IPS-20b (cell line): ENCODE measurements around the gene MIPOL1.
"Not testable (repeated sequence)": the region's sequence is repeated elsewhere in the genome, so short reads cannot be mapped to it uniquely, and the experiment has no call there.

Source experiments
- H3K27ac ChIP-seq: one replicate; pipeline ENCODE4 v1.5.1; 2013; ENCODE audit warnings: low read length
- H3K27me3 ChIP-seq: 2 replicates; pipeline ENCODE4 v1.6.1; 2013; ENCODE audit warnings: mild to moderate bottlenecking, low read length, inconsistent platforms; ENCODE audit not compliant: insufficient read depth
- H3K36me3 ChIP-seq: 2 replicates; pipeline ENCODE4 v1.6.1; 2013; ENCODE audit warnings: low read depth, mild to moderate bottlenecking, inconsistent platforms, low read length, moderate library complexity; ENCODE audit not compliant: insufficient read depth
- H3K4me1 ChIP-seq: 2 replicates; pipeline ENCODE4 v1.6.1; 2013; ENCODE audit warnings: mild to moderate bottlenecking, control low read depth, inconsistent platforms, low read length, moderate library complexity; ENCODE audit not compliant: insufficient read depth
- H3K4me3 ChIP-seq: 2 replicates; pipeline ENCODE4 v1.5.1; 2013; ENCODE audit warnings: mild to moderate bottlenecking, low read length, inconsistent platforms
- H3K9ac ChIP-seq: 2 replicates; pipeline ENCODE4 v1.6.1; 2013; ENCODE audit warnings: low read depth, mild to moderate bottlenecking, inconsistent platforms, low read length, moderate library complexity
- H3K9me3 ChIP-seq: 2 replicates; pipeline ENCODE4 v1.6.1; 2013; ENCODE audit warnings: mild to moderate bottlenecking, low read depth, low read length, inconsistent platforms; ENCODE audit not compliant: insufficient read depth

Gene MIPOL1

DNA sequence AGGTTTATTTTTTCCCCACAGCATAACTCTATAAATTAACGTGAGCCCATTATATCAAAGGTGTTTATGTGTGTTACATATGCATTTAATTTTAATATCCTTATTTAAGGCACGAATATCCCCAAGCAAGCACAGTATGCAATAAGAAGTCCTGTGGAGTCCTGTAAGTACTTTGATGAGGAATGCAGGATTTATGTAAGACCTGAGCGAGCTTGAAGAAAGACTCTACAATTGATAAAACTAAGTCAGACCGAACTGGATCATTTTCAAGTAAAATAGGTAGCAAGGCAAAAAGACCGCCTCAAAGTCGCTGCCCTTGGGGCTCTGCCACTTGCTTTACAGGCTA lies 26.1 kb upstream of the MIPOL1 start:
- peak overlapping the region; percentile 90 for H3K4me3 ChIP-seq
- no peaks in the 10 kb centered on the region for H3K9me3 ChIP-seq
- H3K36me3 ChIP-seq, result no peaks in the 10 kb centered on the region
- H3K27ac ChIP-seq, result peak overlapping the region; percentile 75
- H3K27me3 ChIP-seq, result no peaks in the 10 kb centered on the region
- peak overlapping the region; percentile 98 for H3K9ac ChIP-seq
- H3K4me1 ChIP-seq, result peaks cover 30% of the 10 kb centered on the region; the same call in 1 of the 2 replicates

DNA sequence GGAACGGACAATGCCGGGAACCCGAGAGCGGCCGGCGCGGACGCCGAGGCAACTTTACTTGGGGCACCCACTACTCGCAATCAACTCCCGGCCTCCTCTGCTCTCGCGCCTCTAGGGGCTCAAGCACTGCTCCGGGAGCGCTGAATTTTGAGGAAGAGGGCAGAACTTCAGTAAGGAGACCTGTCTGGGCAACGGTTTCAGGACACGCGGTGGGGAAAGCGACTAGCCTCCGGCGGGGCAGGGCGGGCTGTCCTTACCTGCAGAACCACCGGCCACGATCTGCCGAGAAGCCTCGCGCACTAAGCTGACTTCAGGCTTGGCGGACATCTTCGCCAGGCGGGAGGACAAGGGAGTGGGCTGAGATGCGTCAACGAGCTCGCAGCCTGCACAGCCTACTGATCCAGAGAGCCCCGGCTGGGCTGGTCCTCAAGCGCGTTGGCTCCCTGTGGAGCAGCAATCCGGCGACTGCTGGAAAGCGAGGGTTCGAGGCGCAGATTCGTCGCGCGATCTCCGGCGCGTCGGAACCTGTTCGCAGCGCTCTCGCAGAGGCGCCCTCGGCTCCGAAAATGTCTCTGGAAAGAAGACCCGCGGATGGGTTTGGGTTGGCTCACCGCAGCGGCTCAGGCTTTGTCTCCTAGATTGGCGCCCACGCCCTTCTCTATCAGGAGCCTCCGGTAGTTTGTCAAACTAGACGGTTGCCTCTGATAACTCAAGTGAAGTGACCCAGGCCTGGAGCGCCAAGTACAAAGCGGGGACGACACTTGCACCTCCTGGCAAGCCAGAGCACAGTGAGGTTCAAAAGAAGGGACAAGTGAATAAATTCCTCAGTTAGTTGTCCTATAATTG lies 25.5 kb upstream of the MIPOL1 start, which contains the start of gene SLC25A21:
SLC25A21 (minus strand) TSS at position 583 of the 846 bp plus-strand sequence.
- Histone ChIP-seq H3K27ac (peak within 1 kb of the TSS; percentile 75), H3K27me3 (no peaks in the 10 kb centered on the region), H3K9ac (peak within 1 kb of the TSS; percentile 98), H3K9me3 (no peaks in the 10 kb centered on the region), H3K4me3 (peak within 1 kb of the TSS; percentile 90), H3K4me1 (peaks cover 24% of the 10 kb centered on the region; the same call in 1 of the 2 replicates), H3K36me3 (no peaks in the 10 kb centered on the region)

DNA sequence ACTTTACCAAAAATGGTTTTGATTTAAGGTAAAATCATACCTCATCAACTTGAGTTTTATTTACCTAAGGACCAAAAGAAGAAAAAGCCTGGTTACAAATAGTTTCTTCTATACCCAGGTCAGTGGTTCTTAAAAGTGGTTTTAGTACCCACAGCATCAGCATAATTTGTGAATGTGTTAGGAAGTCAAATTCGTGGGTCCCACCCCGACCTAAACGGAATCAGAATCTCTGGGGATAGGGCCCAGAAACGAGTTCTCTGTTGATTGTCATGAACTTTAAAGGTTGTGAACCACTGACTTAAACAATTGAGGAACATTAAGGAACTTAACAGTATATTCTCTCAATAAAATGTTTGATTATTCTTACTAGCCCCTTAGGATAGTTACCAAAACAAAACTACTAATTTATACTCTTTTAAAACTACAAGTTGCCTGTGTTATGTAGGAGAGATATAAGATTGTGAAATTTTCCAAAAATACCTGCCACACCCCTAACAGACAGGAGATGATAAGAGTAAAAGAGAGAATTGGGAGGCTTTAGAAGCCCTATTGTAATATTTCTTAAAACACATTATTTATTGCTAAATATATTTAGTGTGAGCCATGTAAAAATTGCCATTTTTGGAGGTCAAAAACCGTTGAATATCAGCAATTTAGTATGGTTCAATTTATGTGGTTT lies 24.7 kb upstream of the MIPOL1 start:
- H3K4me1 ChIP-seq, result peaks cover 18% of the 10 kb centered on the region; the same call in 1 of the 2 replicates
- peak overlapping the region; percentile 90 for H3K4me3 ChIP-seq
- no peak overlapping the region for H3K27ac ChIP-seq

DNA sequence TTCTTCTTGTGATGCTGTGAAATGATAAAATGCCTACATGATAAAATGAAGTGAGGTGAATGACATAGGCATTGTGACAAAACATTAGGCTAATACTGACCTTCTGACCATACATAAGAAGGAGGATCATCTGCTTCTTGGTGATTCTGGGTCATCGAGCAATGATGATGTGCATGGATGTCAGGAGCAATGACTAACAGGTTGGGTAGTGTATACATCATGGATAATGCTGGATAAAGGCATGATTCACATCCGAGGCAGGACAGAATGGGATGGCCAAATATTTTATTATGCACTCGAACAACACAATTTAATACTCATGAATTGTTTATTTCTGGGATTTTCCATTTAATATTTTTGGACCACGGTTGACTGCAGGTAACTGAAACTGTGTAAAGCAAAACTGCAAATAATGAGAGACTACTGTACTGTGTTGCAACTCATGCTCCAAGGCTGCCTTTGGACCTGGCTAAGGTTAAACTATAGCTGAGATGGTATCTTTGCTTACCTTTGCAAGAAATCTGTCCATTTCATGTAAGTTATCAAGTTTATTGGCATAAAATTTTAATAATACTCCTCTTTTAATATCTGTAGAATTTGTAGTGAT lies 17.7 kb upstream of the MIPOL1 start:
- H3K4me1 ChIP-seq, result no peaks in the 10 kb centered on the region
- H3K36me3 ChIP-seq, result no peaks in the 10 kb centered on the region
- H3K27ac ChIP-seq, result no peak overlapping the region
- H3K4me3 ChIP-seq, result no peak overlapping the region
- H3K9me3 ChIP-seq, result no peaks in the 10 kb centered on the region
- H3K9ac ChIP-seq, result no peak overlapping the region
- no peaks in the 10 kb centered on the region for H3K27me3 ChIP-seq

More for the DNA sequence above, 24.7 kb upstream of the MIPOL1 start:
- no peaks in the 10 kb centered on the region for H3K36me3 ChIP-seq
- no peaks in the 10 kb centered on the region for H3K27me3 ChIP-seq
- H3K9me3 ChIP-seq, result no peaks in the 10 kb centered on the region
- H3K9ac ChIP-seq, result peak overlapping the region; percentile 98; the same call in 1 of the 2 replicates

DNA sequence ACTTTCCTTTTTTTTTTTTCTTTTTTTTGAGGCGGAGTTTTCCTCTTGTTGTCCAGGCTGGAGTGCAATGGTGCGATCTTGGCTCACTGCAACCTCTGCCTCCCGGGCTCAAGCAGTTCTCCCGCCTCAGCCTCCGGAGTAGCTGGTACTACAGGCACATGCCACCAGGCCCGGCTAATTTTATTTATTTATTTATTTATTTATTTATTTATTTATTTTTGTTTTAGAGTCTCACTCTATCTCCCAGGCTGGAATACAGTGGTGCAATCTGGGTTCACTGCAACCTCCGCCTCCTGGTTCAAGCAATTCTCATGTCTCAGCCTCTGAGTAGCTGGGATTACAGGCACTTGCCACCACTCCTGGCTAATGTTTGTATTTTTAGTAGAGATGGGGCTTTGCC lies 16.9 kb upstream of the MIPOL1 start:
- not testable (repeated sequence) for H3K4me1 ChIP-seq, H3K27ac ChIP-seq, H3K9ac ChIP-seq, H3K9me3 ChIP-seq, H3K4me3 ChIP-seq, H3K27me3 ChIP-seq, H3K36me3 ChIP-seq

DNA sequence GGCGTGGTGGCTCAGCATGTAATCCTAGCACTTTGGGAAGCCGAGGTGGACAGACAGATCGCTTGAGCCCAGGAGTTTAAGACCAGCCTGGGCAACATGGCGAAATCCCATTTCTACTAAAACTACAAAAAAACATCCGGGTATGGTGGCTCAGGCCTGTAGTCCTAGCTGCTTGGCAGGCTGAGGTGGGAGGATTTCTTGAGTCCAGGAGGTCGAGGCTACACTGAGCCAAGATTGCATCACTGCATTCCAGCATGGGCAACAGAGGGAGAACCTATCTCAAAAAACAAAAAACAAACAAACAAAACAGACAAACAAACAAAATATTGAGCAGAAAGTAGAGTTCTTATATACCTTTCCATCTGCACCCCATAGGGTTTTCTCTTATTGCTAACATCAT lies 16.3 kb upstream of the MIPOL1 start:
- H3K27me3 ChIP-seq, result no peaks in the 10 kb centered on the region
- no peaks in the 10 kb centered on the region for H3K4me1 ChIP-seq
- no peak overlapping the region for H3K4me3 ChIP-seq
- H3K9me3 ChIP-seq, result no peaks in the 10 kb centered on the region
- no peak overlapping the region for H3K27ac ChIP-seq
- no peaks in the 10 kb centered on the region for H3K36me3 ChIP-seq
- H3K9ac ChIP-seq, result no peak overlapping the region

DNA sequence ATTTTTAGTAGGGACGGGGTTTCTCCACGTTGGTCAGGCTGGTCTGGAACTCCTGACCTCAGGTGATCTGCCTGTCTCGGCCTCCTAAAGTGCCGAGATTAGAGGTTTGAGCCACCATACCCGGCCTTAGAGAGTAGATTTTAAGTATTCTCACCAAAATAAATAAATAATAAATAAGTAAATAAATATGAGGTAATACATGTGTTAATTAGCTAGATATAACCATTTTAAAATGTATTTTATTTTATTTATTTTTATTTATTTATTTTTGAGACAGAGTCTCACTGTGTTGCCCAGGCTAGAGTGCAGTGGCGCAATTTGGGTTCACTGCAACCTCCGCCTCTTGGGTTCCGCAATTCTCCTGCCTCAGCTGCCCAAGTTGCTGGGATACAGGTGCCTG lies 13.2 kb upstream of the MIPOL1 start:
- not testable (repeated sequence) for H3K4me1 ChIP-seq, H3K27me3 ChIP-seq, H3K9me3 ChIP-seq, H3K4me3 ChIP-seq, H3K36me3 ChIP-seq, H3K27ac ChIP-seq, H3K9ac ChIP-seq

DNA sequence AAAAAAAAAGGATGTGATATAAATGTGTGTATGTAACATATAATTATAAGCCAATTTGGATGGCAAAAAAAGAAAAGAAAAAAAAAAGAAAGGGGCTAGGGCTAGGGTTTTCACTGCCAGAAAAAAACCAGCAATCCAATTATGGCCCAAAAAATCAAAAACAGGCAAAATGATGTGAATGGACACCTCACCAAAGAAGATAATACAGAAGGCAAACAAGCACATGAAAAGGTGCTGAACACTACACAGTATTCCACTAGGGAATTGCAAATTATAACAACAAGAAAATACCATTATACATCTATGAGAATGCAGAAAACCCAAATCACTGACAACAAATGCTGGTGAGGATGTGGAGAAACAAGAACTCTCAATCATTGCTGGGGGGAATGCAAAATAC lies 12.1 kb upstream of the MIPOL1 start:
- Histone ChIP-seq H3K27ac (no peak overlapping the region), H3K4me1 (no peaks in the 10 kb centered on the region), H3K27me3 (no peaks in the 10 kb centered on the region), H3K36me3 (no peaks in the 10 kb centered on the region), H3K4me3 (no peak overlapping the region), H3K9me3 (no peaks in the 10 kb centered on the region), H3K9ac (no peak overlapping the region)

DNA sequence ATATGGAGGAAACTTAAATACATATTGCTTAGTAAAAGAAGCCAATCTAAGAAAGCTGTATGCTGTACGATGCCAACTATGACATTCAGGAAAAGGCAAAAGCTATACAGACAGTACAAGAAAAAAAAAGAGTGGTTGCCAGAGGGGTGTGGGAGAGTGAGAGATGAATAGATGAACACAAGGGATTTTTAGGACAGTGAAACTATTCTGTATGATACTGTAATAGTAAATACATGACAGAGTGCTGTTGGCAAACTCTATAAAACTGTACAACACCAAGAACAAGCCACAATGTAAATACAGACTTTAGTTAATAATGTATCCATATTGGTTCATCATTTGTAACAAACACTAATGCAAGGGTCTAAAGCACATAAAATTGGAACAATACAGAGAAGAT lies 10.9 kb upstream of the MIPOL1 start:
- Histone ChIP-seq H3K9me3 (no peaks in the 10 kb centered on the region), H3K27ac (no peak overlapping the region), H3K4me3 (no peak overlapping the region), H3K27me3 (no peaks in the 10 kb centered on the region), H3K36me3 (no peaks in the 10 kb centered on the region), H3K4me1 (no peaks in the 10 kb centered on the region), H3K9ac (no peak overlapping the region)

DNA sequence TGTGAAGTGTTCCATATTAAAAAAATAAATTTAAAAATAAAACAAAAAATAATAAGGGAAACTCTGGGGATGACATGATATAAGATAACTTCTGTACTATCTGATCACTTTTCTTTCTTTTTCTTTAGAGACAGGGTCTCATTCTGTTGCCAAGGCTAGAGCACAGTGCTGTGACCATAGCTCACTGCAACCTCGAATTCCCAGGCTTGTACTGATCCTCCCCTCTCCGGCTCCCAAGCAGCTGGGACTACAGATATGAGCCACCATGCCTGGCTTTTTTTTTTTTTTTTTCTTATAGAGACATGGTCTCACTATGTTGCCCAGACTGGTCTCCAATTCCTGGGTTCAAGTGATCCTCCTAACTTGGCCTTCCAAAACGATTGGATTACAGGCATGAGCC lies 10.4 kb upstream of the MIPOL1 start:
- Histone ChIP-seq H3K9ac (no peak overlapping the region), H3K27ac (no peak overlapping the region), H3K4me3 (no peak overlapping the region), H3K27me3 (no peaks in the 10 kb centered on the region), H3K4me1 (no peaks in the 10 kb centered on the region), H3K9me3 (no peaks in the 10 kb centered on the region), H3K36me3 (no peaks in the 10 kb centered on the region)

DNA sequence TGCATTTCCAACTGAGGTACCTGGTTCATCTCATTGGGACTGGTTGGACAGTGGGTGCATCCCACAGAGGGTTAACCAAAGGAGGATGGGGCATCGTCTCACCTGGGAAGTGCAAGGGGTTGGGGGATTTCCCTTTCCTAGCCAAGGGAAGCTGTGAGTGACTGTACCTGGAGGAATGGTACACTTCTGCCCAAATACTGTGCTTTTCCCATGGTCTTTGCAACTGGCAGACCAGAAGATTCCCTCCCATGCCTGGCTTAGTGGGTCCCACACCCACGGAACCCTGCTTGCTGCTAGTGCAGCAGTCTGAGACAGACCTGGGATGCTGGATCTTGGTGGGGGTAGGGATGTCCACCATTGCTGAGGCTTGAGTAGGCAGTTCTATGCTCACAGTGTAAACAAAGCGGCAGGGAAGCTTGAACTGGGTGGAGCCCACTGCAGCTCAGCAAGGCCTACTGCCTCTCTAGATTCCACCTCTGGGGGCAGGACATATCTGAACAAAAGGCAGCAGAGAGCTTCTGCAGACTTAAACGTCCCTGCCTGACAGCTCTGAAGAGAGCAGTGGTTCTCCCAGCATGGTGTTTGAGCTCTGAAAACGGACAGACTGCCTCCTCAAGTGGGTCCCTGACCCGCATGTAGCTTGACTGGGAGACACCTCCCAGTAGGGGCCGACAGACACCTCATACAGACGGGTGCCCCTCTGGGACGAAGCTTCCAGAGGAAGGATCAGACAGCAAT lies 9.7 kb upstream of the MIPOL1 start:
- H3K9me3 ChIP-seq, H3K4me1 ChIP-seq, H3K9ac ChIP-seq, H3K27ac ChIP-seq, H3K27me3 ChIP-seq, H3K4me3 ChIP-seq, H3K36me3 ChIP-seq: not testable (repeated sequence)
